GM12892 (cell line): ENCODE measurements around the gene LAMB3.

Experiments used
- POLR2A ChIP-seq: IDR thresholded peaks from 2 replicates; pipeline ENCODE4 v1.6.1; 2011; ENCODE audit warnings: low read depth, low read length, control low read depth
- POLR2AphosphoS5 ChIP-seq: IDR thresholded peaks from 2 replicates; pipeline ENCODE4 v1.6.1; 2011; ENCODE audit warnings: low read depth, low read length, control low read depth
- TAF1 ChIP-seq: IDR thresholded peaks from 2 replicates; pipeline ENCODE4 v1.6.1; 2011; ENCODE audit warnings: low read depth, mild to moderate bottlenecking, control low read depth, low read length, borderline replicate concordance

GRCh38 chr1:209610631-209610905 is 41.7 kb downstream of the LAMB3 start:
- no peak for TF ChIP-seq POLR2A
- TF ChIP-seq POLR2AphosphoS5 = no peak
- TF ChIP-seq TAF1 = no peak
